ENCODE data around the gene IGSF23. TPM values are rescaled to one million over a fixed set of nuclear protein-coding genes. Genes with fewer than 3 reads are reported as not detected.
"Not testable (repeated sequence)": the region's sequence is repeated elsewhere in the genome, so short reads cannot be mapped to it uniquely, and the experiment has no call there.

Gene IGSF23
- total RNA-seq, 1 donor from 2014 or later: not detected

- intact Hi-C loops (cut with micrococcal nuclease): no loop called here
- DNase-seq (no peak), ATAC-seq (no peak)
Observed at GRCh38 chr19:44582581-44583265, 30.6 kb upstream of the IGSF23 start.

GRCh38 chr19:44585371-44586133 is 27.8 kb upstream of the IGSF23 start:
- ATAC-seq (no peak), DNase-seq (no peak)
- intact Hi-C loops (cut with micrococcal nuclease): no loop called here

- peak; percentile 18 for ATAC-seq
- intact Hi-C loops (cut with micrococcal nuclease): no loop called here
- DNase-seq: no peak
Observed at GRCh38 chr19:44587963-44588770, 25.2 kb upstream of the IGSF23 start.

GRCh38 chr19:44588771-44589112 is 24.6 kb upstream of the IGSF23 start:
- DNase-seq (no peak), ATAC-seq (no peak)
- intact Hi-C loops (cut with micrococcal nuclease): no loop called here

GRCh38 chr19:44590245-44591059 is 22.9 kb upstream of the IGSF23 start:
- DNase-seq (no peak), ATAC-seq (no peak)
- intact Hi-C loops (cut with micrococcal nuclease): no loop called here

- ATAC-seq; DNase-seq; intact Hi-C loops (cut with micrococcal nuclease): not testable (repeated sequence)
Observed at GRCh38 chr19:44591340-44591993, 21.9 kb upstream of the IGSF23 start.

- intact Hi-C loops (cut with micrococcal nuclease): no loop called here
- no peak for DNase-seq
- peak; percentile 92 for ATAC-seq
Observed at GRCh38 chr19:44592451-44592890, 20.9 kb upstream of the IGSF23 start.

GRCh38 chr19:44593294-44593693 is 20.1 kb upstream of the IGSF23 start:
- intact Hi-C loops (cut with micrococcal nuclease): no loop called here
- ATAC-seq: no peak

GRCh38 chr19:44593866-44594266 is 19.5 kb upstream of the IGSF23 start:
- intact Hi-C loops (cut with micrococcal nuclease); DNase-seq; ATAC-seq: not testable (repeated sequence)

More at GRCh38 chr19:44593294-44593693, 20.1 kb upstream of the IGSF23 start:
- DNase-seq: no peak

- no peak for ATAC-seq
- intact Hi-C loops (cut with micrococcal nuclease): no loop called here
- DNase-seq: no peak
Observed at GRCh38 chr19:44596428-44597130, 16.8 kb upstream of the IGSF23 start.

DNA sequence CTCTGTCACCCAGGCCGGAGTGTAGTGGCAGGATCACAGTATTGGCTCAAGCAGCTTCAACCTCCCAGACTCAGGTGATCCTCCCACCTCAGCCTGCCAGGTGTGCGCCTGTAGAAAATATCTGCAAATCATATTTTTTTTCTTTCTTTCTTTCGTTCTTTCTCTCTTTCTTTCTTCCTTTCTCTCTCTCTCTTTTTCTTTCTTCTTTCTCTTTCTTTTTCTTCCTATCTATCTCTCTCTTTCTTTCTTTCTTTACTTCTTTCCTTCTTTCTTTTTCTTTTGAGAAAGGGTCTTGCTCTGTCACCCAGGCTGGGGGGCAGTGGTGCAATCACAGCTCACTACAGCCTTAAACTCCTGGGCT is 16.3 kb upstream of the IGSF23 start:
- intact Hi-C loops (cut with micrococcal nuclease): no loop called here
- ATAC-seq: no peak
- DNase-seq: no peak

DNA sequence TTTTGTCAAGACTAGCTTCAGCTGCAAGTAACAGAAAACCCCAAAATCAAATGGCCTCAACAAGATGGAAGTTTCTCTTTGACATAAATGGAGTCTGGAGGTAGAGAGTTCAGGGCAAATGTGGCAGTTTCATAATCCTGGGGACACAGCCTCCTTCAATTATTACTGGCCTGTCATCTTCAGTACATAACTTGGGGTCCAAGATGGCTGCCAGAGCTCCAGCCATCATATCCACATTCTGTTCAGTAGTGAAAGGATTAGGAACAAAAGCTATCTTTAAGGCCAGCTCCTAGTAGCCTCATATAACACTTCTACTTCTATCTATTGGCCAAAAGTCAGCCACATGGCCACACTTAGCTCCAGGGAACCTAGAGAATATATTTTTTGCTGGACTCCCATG is 15.0 kb upstream of the IGSF23 start:
- intact Hi-C loops (cut with micrococcal nuclease): no loop called here
- DNase-seq (no peak), ATAC-seq (no peak)

DNA sequence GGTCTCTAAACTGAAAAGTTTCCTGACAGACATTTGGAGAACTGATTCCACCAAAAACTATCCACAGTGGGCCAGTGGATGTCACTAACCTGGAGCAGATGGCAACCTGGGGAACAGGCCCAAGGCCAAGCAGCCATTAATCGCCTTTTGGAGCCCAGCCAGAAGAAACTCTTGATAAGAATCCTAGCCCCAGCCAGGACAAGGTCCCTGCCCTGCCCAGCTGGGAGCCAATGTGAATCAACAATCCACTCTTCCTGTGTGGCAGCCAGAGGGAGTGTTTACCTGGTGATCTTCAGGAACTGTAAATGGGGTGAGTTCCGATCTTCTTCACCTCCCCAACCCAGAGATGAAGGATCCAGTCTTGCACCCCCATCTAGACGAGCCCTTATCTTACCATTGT is 14.5 kb upstream of the IGSF23 start:
- no peak for DNase-seq
- intact Hi-C loops (cut with micrococcal nuclease): no loop called here
- no peak for ATAC-seq

DNA sequence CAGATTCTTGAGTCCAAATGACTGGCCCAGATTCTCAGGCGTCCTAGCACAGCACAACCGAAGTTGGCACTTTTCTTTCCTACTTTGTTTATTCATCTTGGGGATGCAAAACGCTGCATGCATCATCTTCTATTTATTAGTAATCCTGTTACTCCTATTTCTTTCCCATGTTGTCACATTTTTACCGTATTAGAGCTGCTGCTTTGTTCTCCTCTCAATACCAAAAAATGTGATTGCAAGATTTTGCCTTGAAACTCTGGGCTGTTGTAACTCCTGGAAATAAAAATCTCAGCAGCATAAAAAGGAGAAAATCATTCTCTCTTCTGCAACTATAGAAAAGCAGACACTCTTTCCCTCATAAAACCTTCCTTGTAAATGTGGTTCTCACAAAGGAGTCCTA is 12.9 kb upstream of the IGSF23 start:
- DNase-seq (no peak), ATAC-seq (no peak)
- intact Hi-C loops (cut with micrococcal nuclease): no loop called here

- intact Hi-C loops (cut with micrococcal nuclease): no loop called here
- ATAC-seq (no peak), DNase-seq (no peak)
Observed at GRCh38 chr19:44602081-44602480, 11.3 kb upstream of the IGSF23 start.

DNA sequence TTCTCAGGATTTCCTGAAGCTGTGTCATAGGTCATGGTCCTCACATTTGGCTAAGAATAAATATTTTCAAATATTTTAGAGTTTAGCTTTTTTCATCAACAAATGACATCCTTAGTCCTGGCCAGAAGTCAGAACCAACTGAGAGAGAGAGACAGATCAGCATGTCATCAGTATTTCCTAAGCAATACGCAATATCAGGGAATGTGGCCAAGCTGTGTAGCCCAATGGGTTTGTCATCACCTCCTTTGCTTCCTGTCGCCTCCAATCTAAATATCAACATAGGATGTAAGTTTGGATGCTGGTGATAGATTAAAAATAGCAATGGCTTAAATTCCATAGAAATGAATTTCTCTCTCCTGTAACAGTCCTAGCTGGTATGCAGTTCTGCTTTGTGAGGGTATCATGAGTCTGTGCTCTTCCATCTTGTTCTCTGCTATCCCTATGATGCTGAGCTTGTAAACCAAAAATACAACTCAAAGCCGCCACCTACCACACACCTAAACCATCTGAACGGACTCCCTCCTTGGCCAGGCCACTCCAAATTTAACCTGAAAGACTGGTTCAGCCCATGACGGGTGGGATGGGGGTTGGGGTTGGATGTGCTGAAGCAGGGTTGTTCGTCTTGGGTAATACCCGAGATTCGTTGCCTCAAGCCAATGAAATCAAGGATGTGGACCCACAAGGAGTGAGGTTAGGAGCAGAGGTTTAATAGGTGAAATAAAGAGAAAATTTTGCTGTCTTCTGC is 10.0 kb upstream of the IGSF23 start:
- intact Hi-C loops (cut with micrococcal nuclease): no loop called here
- ATAC-seq: peak; percentile 51
- DNase-seq: no peak

- ATAC-seq (no peak), DNase-seq (no peak)
- intact Hi-C loops (cut with micrococcal nuclease): no loop called here
Observed at GRCh38 chr19:44604241-44604640, 9.1 kb upstream of the IGSF23 start.

GRCh38 chr19:44605547-44605946 is 7.8 kb upstream of the IGSF23 start:
- DNase-seq: no peak
- intact Hi-C loops (cut with micrococcal nuclease): no loop called here
- no peak for ATAC-seq

All from left ventricle myocardium superior (tissue), 1 donor.